ENCODE results near the gene SMTN. TPM values are rescaled to one million over a fixed set of nuclear protein-coding genes. Genes with fewer than 3 reads are reported as not detected.

Gene SMTN
- total RNA-seq, 1 experiment from 2014 or later = 35.7 TPM

DNA sequence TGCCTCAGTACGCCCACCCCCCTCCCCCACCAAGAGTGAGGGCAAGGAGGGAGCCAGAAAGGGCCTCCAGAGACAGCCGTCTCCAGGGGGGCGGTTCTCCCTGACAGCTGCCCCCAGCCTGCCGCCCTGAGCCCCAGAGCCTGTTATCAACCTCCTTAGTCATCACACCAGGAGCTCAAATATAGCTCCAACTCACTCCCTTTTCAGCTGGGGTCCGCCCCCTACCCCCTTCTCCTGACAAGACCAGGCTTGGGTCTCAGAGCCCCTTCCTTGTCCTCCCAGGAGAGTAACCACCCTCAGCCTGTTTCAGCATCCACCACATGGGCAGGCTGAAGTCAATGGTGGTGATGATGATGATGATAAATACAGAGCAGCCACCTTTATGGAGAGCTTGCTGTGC lies 39.1 kb downstream of the SMTN start:
- in situ Hi-C loops (cut with HindIII; ENCODE audit: low pct_unique_long_range_greater_than_20kb, low sequenced_read_pairs) = no loop called here
- no peak for DNase-seq (ENCODE audit: low read depth)

GRCh38 chr22:31120642-31121041 lies 39.5 kb downstream of the SMTN start:
- DNase-seq (ENCODE audit: low read depth) = no peak
- in situ Hi-C loops (cut with HindIII; ENCODE audit: low pct_unique_long_range_greater_than_20kb, low sequenced_read_pairs) = no loop called here

DNA sequence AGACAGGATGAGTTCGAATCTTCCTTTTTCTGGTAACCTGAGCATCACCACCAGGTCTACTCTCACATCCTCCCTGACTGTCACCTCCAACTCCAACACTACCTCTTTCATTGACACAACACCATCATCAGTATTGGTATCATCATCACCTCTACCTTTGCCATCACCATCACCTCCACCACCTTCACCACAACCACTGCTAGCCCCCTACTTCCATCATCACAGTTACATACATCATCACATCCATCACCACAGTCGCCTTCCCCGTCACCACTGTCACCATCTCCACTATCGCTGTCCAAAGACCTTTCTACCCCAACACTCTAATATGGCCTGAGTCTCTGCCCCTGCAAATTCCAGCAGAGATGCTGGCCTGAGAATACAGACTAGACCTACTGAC lies 40.3 kb downstream of the SMTN start:
- no peak for DNase-seq (ENCODE audit: low read depth)
- in situ Hi-C loops (cut with HindIII; ENCODE audit: low pct_unique_long_range_greater_than_20kb, low sequenced_read_pairs) = no loop called here

DNA sequence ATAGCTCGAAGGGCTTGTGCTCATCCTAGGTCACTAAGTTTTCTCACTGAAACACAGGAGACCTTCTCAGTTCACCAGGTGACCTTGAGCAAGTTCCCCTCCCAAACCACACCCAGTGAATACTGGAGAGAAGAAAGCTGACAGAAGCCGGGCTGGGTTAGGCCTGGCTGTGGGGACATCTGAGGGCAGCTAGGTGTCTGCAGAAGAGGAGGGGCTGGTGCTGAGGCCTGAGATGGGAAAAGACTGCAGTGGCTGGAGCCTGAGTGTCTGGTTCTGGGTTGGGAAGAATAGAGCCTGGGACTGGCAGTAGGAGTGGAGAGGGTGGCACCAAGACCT lies 41.0 kb downstream of the SMTN start:
- in situ Hi-C loops (cut with HindIII; ENCODE audit: low pct_unique_long_range_greater_than_20kb, low sequenced_read_pairs) = no loop called here
- no peak for DNase-seq (ENCODE audit: low read depth)

DNA sequence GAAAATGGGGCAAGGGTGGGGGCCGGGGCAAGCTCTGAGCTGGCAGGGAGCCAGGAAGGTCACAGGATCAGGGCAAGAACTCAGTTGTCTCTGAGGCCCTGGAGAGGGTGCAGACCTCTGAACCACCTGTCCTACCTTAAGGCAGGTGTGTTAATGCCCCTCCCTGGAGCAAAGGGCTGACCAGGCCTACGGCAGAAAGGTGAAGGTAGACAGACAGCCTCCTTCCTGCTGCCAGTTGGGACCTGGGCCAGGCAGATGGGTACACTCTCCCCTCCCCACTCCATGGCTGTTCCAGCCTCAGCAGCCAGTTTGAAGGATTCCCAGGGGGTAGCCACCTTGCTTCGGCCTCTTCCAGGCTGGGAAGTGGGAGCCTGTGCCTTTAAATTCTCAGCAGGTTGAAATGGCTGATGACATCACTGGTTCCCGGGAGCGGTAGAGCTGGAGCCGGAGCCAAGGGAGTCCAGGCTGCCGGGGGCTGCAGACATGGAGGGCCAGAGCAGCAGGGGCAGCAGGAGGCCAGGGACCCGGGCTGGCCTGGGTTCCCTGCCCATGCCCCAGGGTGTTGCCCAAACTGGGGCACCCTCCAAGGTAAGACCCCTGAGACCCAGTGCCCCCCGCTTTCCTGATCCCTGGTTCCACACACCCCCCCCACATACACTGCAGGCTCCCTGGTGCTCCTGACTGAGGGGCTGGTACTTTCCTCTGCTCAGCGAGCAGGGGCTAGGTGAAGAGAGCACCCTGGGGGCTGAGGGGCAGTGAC lies 41.6 kb downstream of the SMTN start, which contains the start of gene INPP5J:
INPP5J (plus strand) TSS at position 435 of the 760 bp plus-strand sequence; CDS start at position 484, 49 bp downstream.
- in situ Hi-C loops (cut with HindIII; ENCODE audit: low pct_unique_long_range_greater_than_20kb, low sequenced_read_pairs) = no loop called here
- DNase-seq (ENCODE audit: low read depth) = peak; percentile 33

DNA sequence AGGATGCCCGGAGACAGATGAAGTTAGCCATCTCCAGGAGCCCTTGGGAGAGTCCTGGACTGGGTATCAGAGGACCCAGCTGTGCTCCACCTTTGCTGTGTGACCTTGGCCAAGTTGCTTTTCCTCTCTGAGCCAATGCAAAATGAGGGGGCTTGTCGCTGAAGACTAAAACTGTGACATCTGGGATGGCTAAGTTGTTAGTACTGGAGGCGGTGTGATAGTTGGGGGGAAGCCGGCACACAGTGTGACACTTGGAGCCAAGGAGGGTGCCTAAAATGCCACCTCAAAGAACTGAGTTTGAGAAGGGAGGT lies 42.1 kb downstream of the SMTN start:
- in situ Hi-C loops (cut with HindIII; ENCODE audit: low pct_unique_long_range_greater_than_20kb, low sequenced_read_pairs) = no loop called here
- DNase-seq (ENCODE audit: low read depth) = no peak

- in situ Hi-C loops (cut with HindIII; ENCODE audit: low pct_unique_long_range_greater_than_20kb, low sequenced_read_pairs) = no loop called here
- DNase-seq (ENCODE audit: low read depth) = no peak
These were observed 43.2 kb downstream of the SMTN start for GRCh38 chr22:31124290-31124689.

DNA sequence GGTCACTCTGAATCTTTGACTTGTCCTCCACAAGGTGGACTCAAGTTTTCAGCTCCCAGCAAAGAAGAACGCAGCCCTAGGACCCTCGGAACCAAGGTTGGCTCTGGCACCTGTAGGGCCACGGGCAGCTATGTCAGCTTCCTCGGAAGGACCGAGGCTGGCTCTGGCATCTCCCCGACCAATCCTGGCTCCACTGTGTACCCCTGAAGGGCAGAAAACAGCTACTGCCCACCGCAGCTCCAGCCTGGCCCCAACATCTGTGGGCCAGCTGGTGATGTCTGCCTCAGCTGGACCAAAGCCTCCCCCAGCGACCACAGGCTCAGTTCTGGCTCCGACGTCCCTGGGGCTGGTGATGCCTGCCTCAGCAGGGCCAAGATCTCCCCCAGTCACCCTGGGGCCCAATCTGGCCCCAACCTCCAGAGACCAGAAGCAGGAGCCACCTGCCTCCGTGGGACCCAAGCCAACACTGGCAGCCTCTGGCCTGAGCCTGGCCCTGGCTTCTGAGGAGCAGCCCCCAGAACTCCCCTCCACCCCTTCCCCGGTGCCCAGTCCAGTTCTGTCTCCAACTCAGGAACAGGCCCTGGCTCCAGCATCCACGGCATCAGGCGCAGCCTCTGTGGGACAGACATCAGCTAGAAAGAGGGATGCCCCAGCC lies 43.8 kb downstream of the SMTN start:
- in situ Hi-C loops (cut with HindIII; ENCODE audit: low pct_unique_long_range_greater_than_20kb, low sequenced_read_pairs) = no loop called here
- DNase-seq (ENCODE audit: low read depth) = no peak

GRCh38 chr22:31125521-31126117 lies 44.5 kb downstream of the SMTN start:
- DNase-seq (ENCODE audit: low read depth) = no peak
- in situ Hi-C loops (cut with HindIII; ENCODE audit: low pct_unique_long_range_greater_than_20kb, low sequenced_read_pairs) = no loop called here

DNA sequence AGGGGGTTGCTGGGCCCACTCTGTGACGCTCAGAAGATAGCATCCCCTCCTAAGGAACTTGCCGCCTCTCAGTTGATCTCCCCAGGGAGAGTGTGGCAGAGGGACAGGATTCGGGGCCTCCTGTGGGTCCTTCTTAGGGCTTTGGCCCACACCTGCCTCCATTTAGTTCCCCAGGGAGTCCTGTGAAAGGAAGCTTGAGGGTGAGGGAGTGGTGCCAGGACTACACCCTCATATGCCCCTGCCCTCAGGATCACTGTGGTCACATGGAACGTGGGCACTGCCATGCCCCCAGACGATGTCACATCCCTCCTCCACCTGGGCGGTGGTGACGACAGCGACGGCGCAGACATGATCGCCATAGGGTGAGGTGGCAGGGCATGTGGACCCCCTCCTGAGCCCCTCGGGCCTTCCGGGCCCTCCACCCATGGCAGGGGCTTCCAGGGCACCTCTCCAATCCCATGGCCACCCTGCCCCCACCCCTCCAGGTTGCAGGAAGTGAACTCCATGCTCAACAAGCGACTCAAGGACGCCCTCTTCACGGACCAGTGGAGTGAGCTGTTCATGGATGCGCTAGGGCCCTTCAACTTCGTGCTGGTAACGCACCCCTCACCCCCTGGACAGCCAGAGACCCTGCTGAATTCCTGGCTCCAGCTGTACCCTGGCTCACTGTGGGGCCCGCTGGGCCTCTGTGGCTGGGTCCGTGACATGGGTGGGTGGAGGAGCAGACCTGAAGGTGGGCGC lies 45.2 kb downstream of the SMTN start:
- no peak for DNase-seq (ENCODE audit: low read depth)
- in situ Hi-C loops (cut with HindIII; ENCODE audit: low pct_unique_long_range_greater_than_20kb, low sequenced_read_pairs) = no loop called here

- in situ Hi-C loops (cut with HindIII; ENCODE audit: low pct_unique_long_range_greater_than_20kb, low sequenced_read_pairs) = no loop called here
- DNase-seq (ENCODE audit: low read depth) = no peak
These were observed 45.7 kb downstream of the SMTN start for GRCh38 chr22:31126869-31127175.

GRCh38 chr22:31127181-31127772 lies 46.2 kb downstream of the SMTN start:
- in situ Hi-C loops (cut with HindIII; ENCODE audit: low pct_unique_long_range_greater_than_20kb, low sequenced_read_pairs) = no loop called here
- DNase-seq (ENCODE audit: low read depth) = no peak

DNA sequence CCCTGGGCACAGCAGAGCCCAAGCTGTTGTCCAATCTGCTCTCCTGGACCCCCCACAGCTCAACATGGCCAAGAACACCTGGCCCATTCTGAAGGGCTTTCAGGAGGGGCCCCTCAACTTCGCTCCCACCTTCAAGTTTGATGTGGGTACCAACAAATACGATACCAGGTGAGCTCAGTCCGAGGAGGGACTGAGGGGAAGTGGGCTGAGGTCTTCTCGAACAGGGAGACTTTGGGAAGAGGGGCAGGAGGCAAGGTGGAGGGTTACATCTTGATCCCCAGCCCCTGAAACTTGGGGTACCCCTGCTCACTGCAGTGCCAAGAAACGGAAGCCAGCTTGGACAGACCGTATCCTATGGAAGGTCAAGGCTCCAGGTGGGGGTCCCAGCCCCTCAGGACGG lies 47.0 kb downstream of the SMTN start:
- DNase-seq (ENCODE audit: low read depth) = no peak
- in situ Hi-C loops (cut with HindIII; ENCODE audit: low pct_unique_long_range_greater_than_20kb, low sequenced_read_pairs) = no loop called here

GRCh38 chr22:31130873-31131272 lies 49.8 kb downstream of the SMTN start:
- no peak for DNase-seq (ENCODE audit: low read depth)
- in situ Hi-C loops (cut with HindIII; ENCODE audit: low pct_unique_long_range_greater_than_20kb, low sequenced_read_pairs) = no loop called here

DNA sequence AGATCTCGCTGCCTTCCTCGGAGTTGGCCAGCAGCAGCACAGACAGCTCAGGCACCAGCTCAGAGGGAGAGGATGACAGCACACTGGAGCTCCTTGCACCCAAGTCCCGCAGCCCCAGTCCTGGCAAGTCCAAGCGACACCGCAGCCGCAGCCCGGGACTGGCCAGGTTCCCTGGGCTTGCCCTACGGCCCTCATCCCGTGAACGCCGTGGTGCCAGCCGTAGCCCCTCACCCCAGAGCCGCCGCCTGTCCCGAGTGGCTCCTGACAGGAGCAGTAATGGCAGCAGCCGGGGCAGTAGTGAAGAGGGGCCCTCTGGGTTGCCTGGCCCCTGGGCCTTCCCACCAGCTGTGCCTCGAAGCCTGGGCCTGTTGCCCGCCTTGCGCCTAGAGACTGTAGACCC lies 52.8 kb downstream of the SMTN start:
- DNase-seq (ENCODE audit: low read depth) = no peak
- in situ Hi-C loops (cut with HindIII; ENCODE audit: low pct_unique_long_range_greater_than_20kb, low sequenced_read_pairs) = no loop called here

DNA sequence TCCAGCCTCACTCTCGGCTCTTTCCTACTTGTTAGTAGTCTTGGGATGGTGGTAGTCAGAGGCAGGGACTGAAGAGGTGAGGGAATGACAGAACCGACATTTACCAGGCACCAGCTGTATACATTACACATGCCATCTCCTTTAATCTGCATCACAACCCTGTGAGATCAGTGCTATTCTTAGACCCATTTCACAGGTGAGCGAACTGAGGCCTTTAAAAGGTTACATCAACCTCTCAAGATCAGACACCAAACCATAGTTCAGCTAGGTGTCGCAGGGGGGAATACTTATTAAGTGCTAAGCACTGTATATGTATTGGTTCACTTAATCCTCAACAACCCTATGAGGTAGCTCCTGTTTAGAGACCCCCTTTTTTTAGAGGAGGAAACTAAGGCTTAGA lies 53.6 kb downstream of the SMTN start:
- DNase-seq (ENCODE audit: low read depth) = no peak
- in situ Hi-C loops (cut with HindIII; ENCODE audit: low pct_unique_long_range_greater_than_20kb, low sequenced_read_pairs) = no loop called here

DNA sequence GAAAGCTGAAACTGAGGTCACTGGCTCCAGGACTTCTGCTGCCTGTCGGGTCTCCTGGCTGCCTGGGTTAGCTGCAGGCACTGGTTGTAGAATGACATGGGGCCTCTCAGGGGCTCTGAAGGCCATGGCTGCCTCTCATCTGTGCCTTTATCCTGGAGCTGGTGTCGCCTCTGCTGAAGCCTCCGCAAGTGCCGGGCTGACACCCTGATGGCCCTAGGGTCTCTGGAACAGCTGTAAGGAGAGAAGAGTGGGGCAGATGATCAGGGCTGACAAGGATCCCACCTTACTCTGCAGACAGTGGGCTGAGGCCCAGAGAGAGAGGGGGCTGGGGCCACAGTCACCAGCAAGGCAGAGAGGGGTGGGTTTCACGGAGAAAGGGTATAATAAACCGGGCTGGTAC lies 54.6 kb downstream of the SMTN start:
- in situ Hi-C loops (cut with HindIII; ENCODE audit: low pct_unique_long_range_greater_than_20kb, low sequenced_read_pairs) = no loop called here

DNA sequence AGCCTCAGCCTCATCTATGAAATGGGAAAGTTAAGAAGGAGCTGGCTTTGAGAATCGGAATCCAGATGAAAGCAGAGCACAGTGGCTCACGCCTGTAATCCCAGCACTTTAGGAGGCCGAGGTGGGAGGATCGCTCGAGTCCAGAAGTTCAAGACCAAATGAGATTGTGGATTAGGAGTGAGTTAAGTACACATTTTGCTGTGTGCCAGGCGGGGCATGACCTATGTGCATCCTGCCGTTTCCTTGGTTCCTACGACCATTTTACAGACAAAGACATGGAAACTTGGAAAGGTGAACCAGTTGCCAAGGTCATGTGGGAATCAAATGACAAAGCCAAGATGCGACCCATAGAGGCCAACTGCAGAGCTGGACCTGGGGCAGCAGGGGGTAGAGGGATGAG lies 55.0 kb downstream of the SMTN start:
- DNase-seq (ENCODE audit: low read depth) = no peak
- in situ Hi-C loops (cut with HindIII; ENCODE audit: low pct_unique_long_range_greater_than_20kb, low sequenced_read_pairs) = no loop called here

More for the DNA sequence above, 54.6 kb downstream of the SMTN start:
- no peak for DNase-seq (ENCODE audit: low read depth)

DNA sequence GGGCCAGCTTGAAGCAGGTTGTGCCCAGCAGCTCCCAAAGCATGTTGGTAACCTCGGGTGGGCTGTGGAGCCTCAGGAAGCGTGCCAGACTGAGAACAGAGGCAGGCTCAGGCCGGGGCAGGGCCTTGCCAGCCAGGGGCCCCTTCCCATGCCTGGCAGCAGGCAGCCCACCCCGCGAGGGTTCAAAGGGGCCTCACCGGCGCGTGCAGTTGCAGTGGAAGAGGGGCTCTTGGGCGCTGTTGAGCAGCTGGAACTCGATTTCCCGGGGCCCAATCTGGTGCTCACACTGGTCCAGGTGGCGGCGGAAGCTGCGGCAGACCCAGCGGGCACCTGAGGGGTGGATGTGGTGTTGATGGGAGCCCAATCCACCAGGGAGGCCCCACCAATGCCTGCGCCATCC lies 55.6 kb downstream of the SMTN start:
- DNase-seq (ENCODE audit: low read depth) = no peak
- in situ Hi-C loops (cut with HindIII; ENCODE audit: low pct_unique_long_range_greater_than_20kb, low sequenced_read_pairs) = no loop called here
